Large intestine (tissue), 12 donors: ENCODE data around the gene FANCB. TPM values are rescaled to one million over a fixed set of nuclear protein-coding genes. Genes with fewer than 3 reads are reported as not detected.

ENCODE experiments used
- DNase-seq, 2 donors: peaks; one replicate each; pipeline versions ENCODE4 v3.0.0 to v3.0.0-alpha.2; 2013
- H3K27ac ChIP-seq: one replicate; pipeline ENCODE4 v1.5.1; 2013; ENCODE audit warnings: low read length
- H3K27me3 ChIP-seq: 2 replicates; pipeline ENCODE4 v1.6.1; 2013; ENCODE audit warnings: low read length; ENCODE audit not compliant: control insufficient read depth, insufficient read depth
- H3K36me3 ChIP-seq: 2 replicates; pipeline ENCODE4 v1.6.1; 2013; ENCODE audit warnings: low read length; ENCODE audit not compliant: control insufficient read depth, insufficient read depth
- H3K4me1 ChIP-seq: one replicate; pipeline ENCODE4 v1.6.1; 2013; ENCODE audit warnings: low read length; ENCODE audit not compliant: control insufficient read depth, insufficient read depth
- H3K4me3 ChIP-seq: one replicate; pipeline ENCODE4 v1.5.1; 2013; ENCODE audit warnings: low read length
- H3K9me3 ChIP-seq: one replicate; pipeline ENCODE4 v1.6.1; 2013; ENCODE audit warnings: mild to moderate bottlenecking, low read depth, low read length, moderate library complexity; ENCODE audit not compliant: control insufficient read depth
- WGBS: methylation state at CpG from one replicate; pipeline ENCODE4 v1.1.5; 2013; ENCODE audit warnings: low lambda C conversion rate; ENCODE audit not compliant: insufficient coverage; 5-methylcytosine and 5-hydroxymethylcytosine counted together
- long read RNA-seq, 11 donors: transcript quantifications; one replicate each; lab custom pipeline, GENCODE V29; 2026
- polyA plus RNA-seq: library from polyadenylated mRNA; unstranded; fragments of 120-200 nt; gene quantifications from one replicate; pipeline ENCODE4 v1.2.1, GENCODE V29; 2013

FANCB gene
- 1.4 TPM for polyA plus RNA-seq
- long read RNA-seq, donor 1 = 0 reads
- long read RNA-seq, donor 2 = 0 reads
- long read RNA-seq, donor 3, partial matches to known transcripts = 0 of 6 reads
- long read RNA-seq, donor 3, other reads (novel, unspliced or antisense) = 6 of 6 reads
- long read RNA-seq, donor 4 = 0 reads
- long read RNA-seq, donor 5 = 0 reads
- long read RNA-seq, donor 6 = 0 reads
- long read RNA-seq, donor 7, partial matches to known transcripts = 0 of 1 reads
- long read RNA-seq, donor 7, other reads (novel, unspliced or antisense) = 0 of 1 reads
- long read RNA-seq, donor 8 = 0 reads
- long read RNA-seq, donor 9, partial matches to known transcripts = 0 of 1 reads
- long read RNA-seq, donor 9, other reads (novel, unspliced or antisense) = 0 of 1 reads
- long read RNA-seq, donor 10 = 0 reads
- long read RNA-seq, donor 11 = 0 reads

- Histone ChIP-seq H3K4me3 (peak within 1 kb of the TSS; percentile 94), H3K36me3 (no peaks in the 10 kb centered on the region), H3K27ac (peak within 1 kb of the TSS; percentile 91), H3K27me3 (no peaks in the 10 kb centered on the region), H3K9me3 (no peaks in the 10 kb centered on the region), H3K4me1 (peaks cover 3% of the 10 kb centered on the region)
- peak; percentile 94 to 97 for DNase-seq
- WGBS = no CpG with 5 or more reads among the region's 78 CpGs
Observed at GRCh38 chrX:14872851-14873675, at the start of gene FANCB, which contains the start of gene MOSPD2. Gene FANCB, minus strand, starts transcription at chrX:14873069. Its CDS starts 7,559 bp downstream, at chrX:14865510. Gene MOSPD2, plus strand, starts transcription at chrX:14873421. Its CDS starts 108 bp downstream, at chrX:14873529.

GRCh38 chrX:14922437-14922836, 49.6 kb upstream of the FANCB start:
- no CpG with 5 or more reads among the region's 6 CpGs for WGBS

DNA sequence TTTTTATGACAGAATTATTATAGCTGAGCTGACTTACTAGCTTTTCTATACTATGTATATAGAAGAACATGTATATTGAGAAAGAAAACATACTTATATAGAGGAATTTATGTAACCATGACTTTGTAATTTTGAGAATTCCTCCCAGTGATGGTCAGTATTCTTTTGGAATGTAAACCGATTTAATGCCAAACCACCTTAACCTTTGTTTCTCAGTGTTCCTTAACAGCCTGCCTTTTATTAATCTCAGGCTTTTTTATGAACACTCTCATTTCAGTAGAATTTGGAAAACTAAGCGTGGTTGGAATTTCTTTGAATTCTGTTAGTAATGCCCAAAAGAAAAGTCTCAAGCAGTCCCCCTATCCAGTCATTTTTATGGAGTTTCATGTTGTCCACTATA, 47.3 kb upstream of the FANCB start:
- no peaks in the 10 kb centered on the region for H3K4me1 ChIP-seq
- no peaks in the 10 kb centered on the region for H3K9me3 ChIP-seq
- no peak for DNase-seq
- no peak overlapping the region for H3K4me3 ChIP-seq
- H3K27me3 ChIP-seq = no peaks in the 10 kb centered on the region
- WGBS = no CpG with 5 or more reads among the region's 2 CpGs
- no peak overlapping the region for H3K27ac ChIP-seq
- H3K36me3 ChIP-seq = peaks cover 14% of the 10 kb centered on the region

More at GRCh38 chrX:14922437-14922836, 49.6 kb upstream of the FANCB start:
- H3K36me3 ChIP-seq = peaks cover 2% of the 10 kb centered on the region
- H3K27ac ChIP-seq = no peak overlapping the region
- H3K4me1 ChIP-seq = no peaks in the 10 kb centered on the region
- no peaks in the 10 kb centered on the region for H3K27me3 ChIP-seq
- no peak for DNase-seq
- no peaks in the 10 kb centered on the region for H3K9me3 ChIP-seq
- H3K4me3 ChIP-seq = no peak overlapping the region

GRCh38 chrX:14919407-14919806, 46.5 kb upstream of the FANCB start:
- H3K27me3 ChIP-seq = no peaks in the 10 kb centered on the region
- DNase-seq = no peak
- no peaks in the 10 kb centered on the region for H3K4me1 ChIP-seq
- peaks cover 14% of the 10 kb centered on the region for H3K36me3 ChIP-seq
- H3K27ac ChIP-seq = no peak overlapping the region
- no peaks in the 10 kb centered on the region for H3K9me3 ChIP-seq
- no peak overlapping the region for H3K4me3 ChIP-seq
- no CpG with 5 or more reads among the region's 2 CpGs for WGBS

- no peak for DNase-seq
- Histone ChIP-seq H3K4me3 (no peak overlapping the region), H3K36me3 (peaks cover 21% of the 10 kb centered on the region), H3K4me1 (no peaks in the 10 kb centered on the region), H3K9me3 (no peaks in the 10 kb centered on the region), H3K27ac (no peak overlapping the region), H3K27me3 (no peaks in the 10 kb centered on the region)
- WGBS = no CpG with 5 or more reads among the region's 3 CpGs
Observed at GRCh38 chrX:14916017-14916674, 43.3 kb upstream of the FANCB start.

DNA sequence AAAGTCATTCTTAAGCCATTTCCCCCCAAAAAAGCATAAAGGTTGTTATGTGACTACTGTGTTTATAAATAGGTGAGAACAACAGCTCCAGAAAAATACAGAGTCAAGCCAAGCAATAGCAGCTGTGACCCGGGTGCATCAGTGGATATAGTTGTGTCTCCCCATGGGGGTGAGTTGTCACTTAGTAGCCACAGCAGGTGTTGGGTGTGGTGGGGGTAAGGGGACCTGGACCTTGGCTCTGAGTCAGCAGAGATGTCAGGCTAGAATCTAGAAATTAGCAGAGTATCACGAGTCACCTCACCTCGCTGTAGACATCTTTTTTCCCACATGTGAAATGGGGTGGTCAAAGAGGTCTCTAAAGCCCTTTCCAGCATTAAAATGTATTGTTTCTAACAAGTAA, 42.7 kb upstream of the FANCB start:
- H3K4me3 ChIP-seq = no peak overlapping the region
- no CpG with 5 or more reads among the region's 3 CpGs for WGBS
- no peaks in the 10 kb centered on the region for H3K9me3 ChIP-seq
- DNase-seq = no peak
- H3K36me3 ChIP-seq = peaks cover 21% of the 10 kb centered on the region
- no peaks in the 10 kb centered on the region for H3K27me3 ChIP-seq
- no peak overlapping the region for H3K27ac ChIP-seq
- no peaks in the 10 kb centered on the region for H3K4me1 ChIP-seq

DNA sequence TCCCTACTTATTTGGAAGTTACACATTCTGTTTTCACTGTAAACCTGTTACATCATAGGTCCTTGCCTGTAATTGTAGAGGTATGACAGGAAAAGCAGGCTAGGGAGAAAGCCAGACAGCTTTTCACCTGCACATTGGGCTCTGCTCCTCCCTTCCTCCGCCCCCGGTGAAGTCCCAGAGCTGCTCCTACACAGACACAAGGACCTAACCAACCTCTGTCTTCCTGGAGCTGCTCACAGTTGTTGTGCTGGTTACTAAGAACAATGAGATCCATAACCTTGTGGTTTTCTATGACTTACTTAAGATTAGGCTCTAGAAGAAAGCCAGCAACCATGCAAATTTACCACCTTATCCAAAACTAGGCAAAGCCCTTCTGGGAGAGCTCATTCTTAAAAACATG, 40.4 kb upstream of the FANCB start:
- H3K4me3 ChIP-seq = no peak overlapping the region
- no peak for DNase-seq
- no peak overlapping the region for H3K27ac ChIP-seq
- H3K36me3 ChIP-seq = peaks cover 21% of the 10 kb centered on the region
- H3K27me3 ChIP-seq = no peaks in the 10 kb centered on the region
- WGBS = no CpG with 5 or more reads among the region's 2 CpGs
- H3K4me1 ChIP-seq = no peaks in the 10 kb centered on the region
- no peaks in the 10 kb centered on the region for H3K9me3 ChIP-seq

DNA sequence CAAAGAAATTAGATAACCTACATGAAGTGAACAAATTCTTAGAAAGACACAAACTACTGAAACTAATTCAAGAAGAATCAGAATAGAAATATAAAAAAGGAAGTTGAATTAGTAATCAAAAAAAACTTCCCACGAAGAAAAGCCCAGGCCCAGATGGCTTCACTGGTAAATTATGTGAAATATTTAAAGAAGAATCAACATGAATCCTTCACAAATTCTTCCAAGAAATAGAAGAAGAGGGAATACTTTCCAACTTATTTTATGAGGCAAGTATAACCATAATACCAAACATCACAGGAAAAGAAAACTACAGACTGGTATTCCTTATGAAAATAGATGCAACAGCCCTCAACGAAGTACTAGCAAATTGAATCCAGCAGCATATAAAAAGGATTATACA, 31.0 kb upstream of the FANCB start:
- no peak overlapping the region for H3K4me3 ChIP-seq
- no peaks in the 10 kb centered on the region for H3K36me3 ChIP-seq
- no peaks in the 10 kb centered on the region for H3K4me1 ChIP-seq
- H3K9me3 ChIP-seq = no peaks in the 10 kb centered on the region
- no peak overlapping the region for H3K27ac ChIP-seq
- WGBS = no CpG with 5 or more reads among the region's 2 CpGs
- no peak for DNase-seq
- no peaks in the 10 kb centered on the region for H3K27me3 ChIP-seq

- no peak for DNase-seq
- no peaks in the 10 kb centered on the region for H3K9me3 ChIP-seq
- no peak overlapping the region for H3K4me3 ChIP-seq
- H3K4me1 ChIP-seq = no peaks in the 10 kb centered on the region
- H3K36me3 ChIP-seq = no peaks in the 10 kb centered on the region
- no peaks in the 10 kb centered on the region for H3K27me3 ChIP-seq
- no peak overlapping the region for H3K27ac ChIP-seq
Observed at GRCh38 chrX:14902537-14902936, 29.7 kb upstream of the FANCB start.

DNA sequence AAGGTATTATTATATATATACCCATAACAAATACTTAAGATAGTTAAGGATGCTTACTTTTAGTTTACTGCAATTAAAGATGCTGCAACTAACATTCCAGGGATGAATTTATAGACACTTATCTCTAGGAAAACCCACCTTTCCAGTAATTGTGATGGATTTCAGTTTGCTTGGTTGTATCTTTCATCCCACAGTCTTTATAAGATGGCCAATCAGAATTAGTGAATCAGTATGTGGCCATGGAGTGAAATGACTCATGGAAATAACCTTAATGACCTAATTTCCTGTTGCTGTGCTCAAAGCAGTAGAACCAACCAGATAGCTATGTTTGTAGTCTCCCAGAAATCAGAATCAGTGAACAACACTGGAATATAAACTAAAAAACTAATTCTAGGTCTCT, 26.7 kb upstream of the FANCB start:
- Histone ChIP-seq H3K27ac (no peak overlapping the region), H3K9me3 (no peaks in the 10 kb centered on the region), H3K4me1 (no peaks in the 10 kb centered on the region), H3K27me3 (no peaks in the 10 kb centered on the region), H3K4me3 (no peak overlapping the region), H3K36me3 (peaks cover 2% of the 10 kb centered on the region)
- no peak for DNase-seq
